ENCODE measurements around the gene S100A6. TPM values are rescaled to one million over a fixed set of nuclear protein-coding genes. Genes with fewer than 3 reads are reported as not detected.

S100A6 gene
- total RNA-seq, 1 donor from 2014 or later = 14.8 TPM

DNA sequence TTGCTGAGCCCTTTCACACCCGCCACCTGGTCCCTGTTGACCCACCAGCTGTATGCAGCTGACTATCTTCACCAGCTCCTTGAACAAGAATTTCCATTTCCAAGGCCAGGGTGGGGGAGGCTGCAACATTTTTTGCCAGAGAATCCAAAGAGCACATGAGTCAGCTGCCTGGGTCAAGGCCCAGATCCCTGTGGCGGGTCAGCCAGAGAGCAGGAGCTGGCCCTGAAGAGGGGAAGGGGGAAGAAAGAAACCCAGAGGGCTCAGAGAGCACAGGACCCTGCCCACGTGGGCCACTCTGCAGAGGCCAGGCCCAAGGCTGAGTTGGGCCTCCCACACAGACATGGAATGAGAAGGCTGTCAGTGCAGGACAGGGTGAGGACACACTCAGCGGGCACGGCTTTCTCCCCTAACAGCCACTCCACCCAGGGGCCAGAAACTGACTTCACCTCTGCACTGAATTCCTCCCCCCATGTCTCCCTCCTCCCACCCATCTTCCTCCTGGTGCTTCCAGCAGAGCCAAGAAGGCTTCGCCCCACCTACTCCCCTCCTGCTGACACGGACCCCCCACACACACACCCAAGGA, 28.9 kb downstream of the S100A6 start:
- Mint-ChIP-seq H3K4me3 (ENCODE audit: low read depth) (no peak overlapping the region), H3K27me3 (peaks cover 3% of the 10 kb centered on the region), H3K9me3 (ENCODE audit: low read depth) (no peaks in the 10 kb centered on the region), H3K36me3 (ENCODE audit: insufficient read depth) (no peaks in the 10 kb centered on the region), H3K4me1 (ENCODE audit: low read depth) (peaks cover 5% of the 10 kb centered on the region), H3K27ac (no peak overlapping the region)
- DNase-seq (ENCODE audit: low spot score, unreplicated experiment) = no peak
- TF ChIP-seq, protein P1, sequence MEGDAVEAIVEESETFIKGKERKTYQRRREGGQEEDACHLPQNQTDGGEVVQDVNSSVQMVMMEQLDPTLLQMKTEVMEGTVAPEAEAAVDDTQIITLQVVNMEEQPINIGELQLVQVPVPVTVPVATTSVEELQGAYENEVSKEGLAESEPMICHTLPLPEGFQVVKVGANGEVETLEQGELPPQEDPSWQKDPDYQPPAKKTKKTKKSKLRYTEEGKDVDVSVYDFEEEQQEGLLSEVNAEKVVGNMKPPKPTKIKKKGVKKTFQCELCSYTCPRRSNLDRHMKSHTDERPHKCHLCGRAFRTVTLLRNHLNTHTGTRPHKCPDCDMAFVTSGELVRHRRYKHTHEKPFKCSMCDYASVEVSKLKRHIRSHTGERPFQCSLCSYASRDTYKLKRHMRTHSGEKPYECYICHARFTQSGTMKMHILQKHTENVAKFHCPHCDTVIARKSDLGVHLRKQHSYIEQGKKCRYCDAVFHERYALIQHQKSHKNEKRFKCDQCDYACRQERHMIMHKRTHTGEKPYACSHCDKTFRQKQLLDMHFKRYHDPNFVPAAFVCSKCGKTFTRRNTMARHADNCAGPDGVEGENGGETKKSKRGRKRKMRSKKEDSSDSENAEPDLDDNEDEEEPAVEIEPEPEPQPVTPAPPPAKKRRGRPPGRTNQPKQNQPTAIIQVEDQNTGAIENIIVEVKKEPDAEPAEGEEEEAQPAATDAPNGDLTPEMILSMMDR (IDR thresholded peaks at IDR 0.05; ENCODE audit: unreplicated experiment) = no peak

DNA sequence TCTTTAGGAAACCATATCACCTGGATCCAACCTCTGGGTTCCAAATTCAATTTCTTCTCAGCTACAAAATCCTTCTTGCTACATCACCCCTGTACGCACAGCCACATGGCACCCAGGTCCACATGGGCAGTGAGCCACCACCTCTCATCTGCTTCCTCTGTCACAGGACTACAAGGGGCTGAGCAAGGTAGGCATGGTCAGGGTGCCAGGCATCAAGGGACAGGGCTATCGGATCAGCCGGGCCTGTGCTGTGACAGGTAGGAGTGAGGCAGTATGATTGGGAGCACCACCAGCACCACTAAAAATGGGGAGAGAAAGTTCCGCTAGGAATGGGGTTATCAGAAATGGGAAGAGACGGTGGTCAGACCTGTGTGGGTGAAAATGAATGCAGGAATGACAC, 29.4 kb downstream of the S100A6 start:
- no peak overlapping the region for H3K27ac Mint-ChIP-seq
- TF ChIP-seq, protein P1 (IDR thresholded peaks at IDR 0.05; ENCODE audit: unreplicated experiment) = no peak
- no peaks in the 10 kb centered on the region for H3K9me3 Mint-ChIP-seq (ENCODE audit: low read depth)
- H3K4me3 Mint-ChIP-seq (ENCODE audit: low read depth) = no peak overlapping the region
- no peaks in the 10 kb centered on the region for H3K36me3 Mint-ChIP-seq (ENCODE audit: insufficient read depth)
- peaks cover 3% of the 10 kb centered on the region for H3K27me3 Mint-ChIP-seq
- H3K4me1 Mint-ChIP-seq (ENCODE audit: low read depth) = peaks cover 2% of the 10 kb centered on the region
- no peak for DNase-seq (ENCODE audit: low spot score, unreplicated experiment)

DNA sequence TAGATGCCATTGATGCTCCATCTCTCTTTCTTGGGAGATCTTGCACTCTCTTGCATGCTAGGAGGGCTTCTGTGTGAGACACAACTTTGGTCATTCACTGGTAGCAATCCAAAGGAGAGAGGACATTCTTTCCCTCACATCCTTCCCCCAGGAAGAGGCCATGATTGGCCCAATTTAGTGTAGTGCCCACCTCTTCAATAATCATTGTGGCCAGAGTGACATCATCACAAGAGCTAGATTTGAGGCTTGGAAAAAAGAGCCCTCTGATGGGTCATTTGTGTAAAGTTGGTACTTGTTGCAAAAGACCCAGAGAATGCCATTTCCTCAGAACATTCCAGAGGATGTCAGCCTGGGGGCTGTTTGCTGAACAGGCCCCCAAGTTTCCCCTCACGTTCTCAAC, 30.2 kb downstream of the S100A6 start:
- Mint-ChIP-seq H3K27ac (no peak overlapping the region), H3K27me3 (peaks cover 3% of the 10 kb centered on the region), H3K9me3 (ENCODE audit: low read depth) (no peaks in the 10 kb centered on the region), H3K4me3 (ENCODE audit: low read depth) (no peak overlapping the region), H3K36me3 (ENCODE audit: insufficient read depth) (no peaks in the 10 kb centered on the region), H3K4me1 (ENCODE audit: low read depth) (no peaks in the 10 kb centered on the region)
- DNase-seq (ENCODE audit: low spot score, unreplicated experiment) = no peak
- TF ChIP-seq, protein P1 (IDR thresholded peaks at IDR 0.05; ENCODE audit: unreplicated experiment) = no peak

DNA sequence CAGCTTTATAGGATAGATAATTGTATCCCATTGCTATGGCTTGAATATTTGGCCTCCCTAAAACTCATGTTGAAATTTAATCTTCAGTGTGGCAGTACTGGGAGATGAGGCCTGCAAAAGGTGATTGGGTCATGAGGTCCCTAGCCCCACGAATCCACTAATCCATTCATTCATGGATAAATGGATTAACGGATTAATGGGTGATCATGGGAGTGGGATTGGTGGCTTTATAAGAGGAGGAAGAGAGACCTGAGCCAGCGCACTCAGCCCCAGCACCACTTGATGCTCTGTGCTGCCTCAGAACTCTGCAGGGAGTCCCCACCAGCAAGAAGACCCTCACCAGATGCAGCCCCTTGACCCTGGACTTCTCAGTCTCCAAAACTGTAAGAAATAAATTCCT, 32.0 kb downstream of the S100A6 start:
- H3K9me3 Mint-ChIP-seq (ENCODE audit: low read depth) = no peaks in the 10 kb centered on the region
- no peaks in the 10 kb centered on the region for H3K36me3 Mint-ChIP-seq (ENCODE audit: insufficient read depth)
- TF ChIP-seq, protein P1 (IDR thresholded peaks at IDR 0.05; ENCODE audit: unreplicated experiment) = no peak
- H3K4me1 Mint-ChIP-seq (ENCODE audit: low read depth) = no peaks in the 10 kb centered on the region
- H3K27ac Mint-ChIP-seq = no peak overlapping the region
- H3K4me3 Mint-ChIP-seq (ENCODE audit: low read depth) = no peak overlapping the region
- DNase-seq (ENCODE audit: low spot score, unreplicated experiment) = no peak
- H3K27me3 Mint-ChIP-seq = peaks cover 14% of the 10 kb centered on the region

DNA sequence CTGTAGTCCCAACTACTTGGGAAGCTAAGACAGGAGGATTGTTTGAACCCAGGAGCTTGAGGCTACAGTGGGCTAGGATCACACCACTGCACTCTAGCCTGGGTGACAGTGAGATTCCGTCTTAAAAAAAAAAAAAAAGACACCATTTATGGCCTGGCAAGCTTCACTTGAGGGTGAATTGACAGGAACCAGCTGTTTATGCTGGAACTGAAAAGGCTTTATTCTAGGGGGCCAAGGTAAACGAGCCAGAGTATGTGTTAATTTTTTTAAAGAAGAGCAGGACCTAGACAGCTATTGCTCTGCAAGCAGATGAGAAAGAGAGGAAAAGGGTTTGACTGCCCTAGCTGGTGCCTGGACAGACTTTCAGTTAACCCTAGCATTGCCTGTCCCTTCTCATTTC, 37.0 kb downstream of the S100A6 start:
- no peak for DNase-seq (ENCODE audit: low spot score, unreplicated experiment)
- TF ChIP-seq, protein P1 (IDR thresholded peaks at IDR 0.05; ENCODE audit: unreplicated experiment) = no peak
- no peaks in the 10 kb centered on the region for H3K4me1 Mint-ChIP-seq (ENCODE audit: low read depth)
- H3K27ac Mint-ChIP-seq = no peak overlapping the region
- peaks cover 18% of the 10 kb centered on the region for H3K27me3 Mint-ChIP-seq
- no peak overlapping the region for H3K4me3 Mint-ChIP-seq (ENCODE audit: low read depth)
- no peaks in the 10 kb centered on the region for H3K36me3 Mint-ChIP-seq (ENCODE audit: insufficient read depth)
- no peaks in the 10 kb centered on the region for H3K9me3 Mint-ChIP-seq (ENCODE audit: low read depth)
